ENCODE measurements around the gene BMPR1B. TPM values are rescaled to one million over a fixed set of nuclear protein-coding genes. Genes with fewer than 3 reads are reported as not detected.

The BMPR1B gene
- total RNA-seq, 1 experiment from 2014 or later: not detected

DNA sequence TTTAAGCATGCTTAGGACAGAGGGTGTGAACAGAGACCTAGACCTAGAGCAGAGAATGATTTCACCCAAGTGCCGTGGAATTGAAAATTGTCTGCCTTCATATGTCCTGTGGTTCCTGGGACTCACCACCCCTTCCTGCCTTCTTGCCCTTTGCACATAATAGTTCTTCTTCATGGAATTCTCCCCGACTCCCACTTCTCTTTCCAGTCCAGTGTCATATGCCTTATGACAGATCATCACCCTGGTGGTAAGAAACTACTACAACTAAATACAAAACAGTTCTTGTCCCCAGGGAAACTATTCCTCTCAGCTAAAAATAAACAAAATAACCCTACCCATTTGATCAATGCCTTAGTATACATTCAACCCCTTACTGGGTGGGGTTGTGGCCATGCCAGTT is 43.3 kb downstream of the BMPR1B start:
- POLR2A ChIA-PET: no interaction called here
- intact Hi-C loops (cut with micrococcal nuclease): no loop called here

More for the DNA sequence above, 43.3 kb downstream of the BMPR1B start:
- Histone ChIP-seq H3K36me3 (ENCODE audit: control insufficient read depth in 1 of 2, insufficient read depth in 2 of 2, low read length in 2 of 2) (no peaks in the 10 kb centered on the region), H3K9ac (ENCODE audit: low read length) (no peak overlapping the region), H3K9me2 (ENCODE audit: insufficient read depth) (no peaks in the 10 kb centered on the region), H3K9me3 (ENCODE audit: control insufficient read depth in 1 of 2, insufficient read depth in 1 of 2, low read depth in 1 of 2, low read length in 2 of 2) (no peaks in the 10 kb centered on the region), H3K4me3 (replicated peaks in 1 of 2; ENCODE audit: low read depth in 1 of 2, low read length in 2 of 2) (no peak overlapping the region), H3K4me1 (ENCODE audit: control insufficient read depth in 1 of 2, insufficient read depth in 2 of 2, low read length in 2 of 2) (no peaks in the 10 kb centered on the region), H2AFZ (ENCODE audit: low read depth, low read length, poor library complexity, severe bottlenecking) (no peak overlapping the region), H3K79me2 (ENCODE audit: insufficient read depth, low read length) (no peaks in the 10 kb centered on the region), H4K20me1 (ENCODE audit: insufficient read depth) (no peaks in the 10 kb centered on the region), H3K27me3 (ENCODE audit: insufficient read depth, low read length) (no peaks in the 10 kb centered on the region), H3K4me2 (ENCODE audit: low read length) (no peak overlapping the region), H3K27ac (ENCODE audit: low read depth, low read length) (no peak overlapping the region)
- ATAC-seq (no peak), DNase-seq (ENCODE audit: low read depth, low spot score) (no peak)
- no TSS peak for BruUV-seq (replicated peaks)
- CTCF ChIA-PET: no interaction called here
- no peak for TF ChIP-seq EZH2 (IDR thresholded peaks at IDR 0.05)
- TF ChIP-seq JUND (IDR thresholded peaks at IDR 0.05): no peak
- no peak for TF ChIP-seq ZNF274 (IDR thresholded peaks at IDR 0.05; ENCODE audit: low read depth, low read length)
- TF ChIP-seq EGR1 (IDR thresholded peaks at IDR 0.05; ENCODE audit: low read depth): no peak
- TF ChIP-seq, protein P1, sequence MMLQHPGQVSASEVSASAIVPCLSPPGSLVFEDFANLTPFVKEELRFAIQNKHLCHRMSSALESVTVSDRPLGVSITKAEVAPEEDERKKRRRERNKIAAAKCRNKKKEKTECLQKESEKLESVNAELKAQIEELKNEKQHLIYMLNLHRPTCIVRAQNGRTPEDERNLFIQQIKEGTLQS (IDR thresholded peaks at IDR 0.05): no peak
- no peak for TF ChIP-seq FOSL1 (IDR thresholded peaks at IDR 0.05; ENCODE audit: low read depth)
- TF ChIP-seq, protein P2, sequence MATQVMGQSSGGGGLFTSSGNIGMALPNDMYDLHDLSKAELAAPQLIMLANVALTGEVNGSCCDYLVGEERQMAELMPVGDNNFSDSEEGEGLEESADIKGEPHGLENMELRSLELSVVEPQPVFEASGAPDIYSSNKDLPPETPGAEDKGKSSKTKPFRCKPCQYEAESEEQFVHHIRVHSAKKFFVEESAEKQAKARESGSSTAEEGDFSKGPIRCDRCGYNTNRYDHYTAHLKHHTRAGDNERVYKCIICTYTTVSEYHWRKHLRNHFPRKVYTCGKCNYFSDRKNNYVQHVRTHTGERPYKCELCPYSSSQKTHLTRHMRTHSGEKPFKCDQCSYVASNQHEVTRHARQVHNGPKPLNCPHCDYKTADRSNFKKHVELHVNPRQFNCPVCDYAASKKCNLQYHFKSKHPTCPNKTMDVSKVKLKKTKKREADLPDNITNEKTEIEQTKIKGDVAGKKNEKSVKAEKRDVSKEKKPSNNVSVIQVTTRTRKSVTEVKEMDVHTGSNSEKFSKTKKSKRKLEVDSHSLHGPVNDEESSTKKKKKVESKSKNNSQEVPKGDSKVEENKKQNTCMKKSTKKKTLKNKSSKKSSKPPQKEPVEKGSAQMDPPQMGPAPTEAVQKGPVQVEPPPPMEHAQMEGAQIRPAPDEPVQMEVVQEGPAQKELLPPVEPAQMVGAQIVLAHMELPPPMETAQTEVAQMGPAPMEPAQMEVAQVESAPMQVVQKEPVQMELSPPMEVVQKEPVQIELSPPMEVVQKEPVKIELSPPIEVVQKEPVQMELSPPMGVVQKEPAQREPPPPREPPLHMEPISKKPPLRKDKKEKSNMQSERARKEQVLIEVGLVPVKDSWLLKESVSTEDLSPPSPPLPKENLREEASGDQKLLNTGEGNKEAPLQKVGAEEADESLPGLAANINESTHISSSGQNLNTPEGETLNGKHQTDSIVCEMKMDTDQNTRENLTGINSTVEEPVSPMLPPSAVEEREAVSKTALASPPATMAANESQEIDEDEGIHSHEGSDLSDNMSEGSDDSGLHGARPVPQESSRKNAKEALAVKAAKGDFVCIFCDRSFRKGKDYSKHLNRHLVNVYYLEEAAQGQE (IDR thresholded peaks at IDR 0.05; ENCODE audit: low read depth): no peak
- no peak for TF ChIP-seq ZFX (IDR thresholded peaks at IDR 0.05)
- no peak for TF ChIP-seq RAD21 (IDR thresholded peaks at IDR 0.05; ENCODE audit: low read depth)
- no peak for TF ChIP-seq EZH2phosphoT487 (IDR thresholded peaks at IDR 0.05; ENCODE audit: borderline replicate concordance)
- TF ChIP-seq, protein P3, sequence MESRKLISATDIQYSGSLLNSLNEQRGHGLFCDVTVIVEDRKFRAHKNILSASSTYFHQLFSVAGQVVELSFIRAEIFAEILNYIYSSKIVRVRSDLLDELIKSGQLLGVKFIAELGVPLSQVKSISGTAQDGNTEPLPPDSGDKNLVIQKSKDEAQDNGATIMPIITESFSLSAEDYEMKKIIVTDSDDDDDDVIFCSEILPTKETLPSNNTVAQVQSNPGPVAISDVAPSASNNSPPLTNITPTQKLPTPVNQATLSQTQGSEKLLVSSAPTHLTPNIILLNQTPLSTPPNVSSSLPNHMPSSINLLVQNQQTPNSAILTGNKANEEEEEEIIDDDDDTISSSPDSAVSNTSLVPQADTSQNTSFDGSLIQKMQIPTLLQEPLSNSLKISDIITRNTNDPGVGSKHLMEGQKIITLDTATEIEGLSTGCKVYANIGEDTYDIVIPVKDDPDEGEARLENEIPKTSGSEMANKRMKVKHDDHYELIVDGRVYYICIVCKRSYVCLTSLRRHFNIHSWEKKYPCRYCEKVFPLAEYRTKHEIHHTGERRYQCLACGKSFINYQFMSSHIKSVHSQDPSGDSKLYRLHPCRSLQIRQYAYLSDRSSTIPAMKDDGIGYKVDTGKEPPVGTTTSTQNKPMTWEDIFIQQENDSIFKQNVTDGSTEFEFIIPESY (IDR thresholded peaks at IDR 0.05; ENCODE audit: extremely low read depth, insufficient replicate concordance, low read length): no peak
- RAD21 ChIA-PET (ENCODE audit: low non-redundant PET in 1 of 2, low total read pairs in 2 of 2, uncharacterized antibody in 2 of 2, unreplicated experiment in 2 of 2): no interaction called here

All from HCT116 (cell line).